Measurements from ENCODE around the gene GPR65. TPM values are rescaled to one million over a fixed set of nuclear protein-coding genes. Genes with fewer than 3 reads are reported as not detected.
"Not testable (repeated sequence)": the region's sequence is repeated elsewhere in the genome, so short reads cannot be mapped to it uniquely, and the experiment has no call there.

The GPR65 gene
- total and polyA plus RNA-seq, 9 of the 15 experiments (the other 6 are each of a cell fraction or from before 2014, with no cell fraction given): 0.03 to 0.11 (median 0.04) TPM; not detected in 6

DNA sequence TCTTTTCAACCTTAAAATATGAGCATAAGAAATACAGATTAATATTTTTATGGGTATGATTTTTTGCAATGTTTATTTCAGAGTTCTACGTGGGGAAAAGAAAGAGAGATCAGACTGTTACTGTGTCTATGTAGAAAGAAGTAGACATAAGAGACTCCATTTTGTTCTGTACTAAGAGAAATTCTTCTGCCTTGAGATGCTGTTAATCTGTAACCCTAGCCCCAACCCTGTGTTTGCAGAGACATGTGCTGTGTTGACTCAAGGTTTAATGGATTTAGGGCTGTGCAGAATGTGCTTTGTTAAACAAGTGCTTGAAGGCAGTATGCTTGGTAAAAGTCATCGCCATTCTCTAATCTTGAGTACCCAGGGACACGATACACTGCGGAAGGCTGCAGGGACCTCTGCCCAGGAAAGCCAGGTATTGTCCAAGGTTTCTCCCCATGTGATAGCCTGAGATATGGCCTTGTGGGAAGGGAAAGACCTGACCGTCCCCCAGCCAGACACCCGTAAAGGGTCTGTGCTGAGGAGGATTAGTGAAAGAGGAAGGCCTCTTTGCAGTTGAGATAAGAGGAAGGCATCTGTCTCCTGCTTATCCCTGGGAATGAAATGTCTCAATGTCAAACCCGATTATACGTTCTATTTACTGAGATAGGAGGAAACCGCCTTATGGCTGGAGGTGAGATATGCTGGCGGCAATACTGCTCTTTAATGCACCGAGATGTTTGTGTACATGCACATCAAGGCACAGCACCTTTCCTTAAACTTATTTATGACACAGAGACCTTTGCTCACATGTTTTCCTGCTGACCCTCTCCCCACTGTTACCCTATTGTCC, 19.5 kb downstream of the GPR65 start (continued):
- TF ChIP-seq NCOR1 (IDR thresholded peaks at IDR 0.05) (peak; percentile 99), FOXA1 (IDR thresholded peaks at IDR 0.05; ENCODE audit: borderline replicate concordance) (peak; percentile 95), ZBTB17 (CRISPR knock-in tag; IDR thresholded peaks at IDR 0.05) (peak; percentile 82; the same call in 1 of the 2 replicates), ZNF395 (CRISPR knock-in tag; IDR thresholded peaks at IDR 0.05) (peak; percentile 83), BCL6 (CRISPR knock-in tag; IDR thresholded peaks at IDR 0.05) (peak; percentile 73; the same call in 1 of the 2 replicates), ZNF274 (IDR thresholded peaks at IDR 0.05; ENCODE audit: borderline replicate concordance, low read depth, low read length) (peak; percentile 63; the same call in 1 of the 2 replicates), PHB2 (IDR thresholded peaks at IDR 0.05; ENCODE audit: low read depth) (peak; percentile 96), TAL1 (IDR thresholded peaks at IDR 0.05) (peak; percentile 97), TARDBP (IDR thresholded peaks at IDR 0.05) (0 out of 2 replicates have a peak, but pooled peaks have one; percentile 68), CTBP1 (IDR thresholded peaks at IDR 0.05; ENCODE audit: borderline replicate concordance) (peak; percentile 82), ZNF41 (CRISPR knock-in tag; conservative IDR thresholded peaks at IDR 0.05) (peak; percentile 70; the same call in 1 of the 2 replicates), MEIS2 (IDR thresholded peaks at IDR 0.05; ENCODE audit: partially characterized antibody) (peak; percentile 74), L3MBTL2 (IDR thresholded peaks at IDR 0.05) (peak; percentile 25; the same call in 1 of the 2 replicates), CREM (IDR thresholded peaks at IDR 0.05; ENCODE audit: low read depth) (0 out of 2 replicates have a peak, but pooled peaks have one; percentile 21), MTA1 (IDR thresholded peaks at IDR 0.05; ENCODE audit: borderline replicate concordance) (peak; percentile 68; the same call in 1 of the 2 replicates), CHAMP1 (IDR thresholded peaks at IDR 0.05) (peak; percentile 63), HDAC2 (IDR thresholded peaks at IDR 0.05) (peak; percentile 77), GTF2A2 (tag; IDR thresholded peaks at IDR 0.05) (peak; percentile 44; the same call in 1 of the 2 replicates), SPI1 (IDR thresholded peaks at IDR 0.05; ENCODE audit: borderline replicate concordance, low read depth, low read length) (peak; percentile 23; the same call in 1 of the 2 replicates), SMARCC2 (IDR thresholded peaks at IDR 0.05; ENCODE audit: low read depth) (peak; percentile 67; the same call in 1 of the 2 replicates), PYGO2 (tag; IDR thresholded peaks at IDR 0.05) (peak; percentile 68; the same call in 1 of the 2 replicates), NR2C2 (tag; IDR thresholded peaks at IDR 0.05) (0 out of 2 replicates have a peak, but pooled peaks have one; percentile 10)
- TF ChIP-seq, protein P1, sequence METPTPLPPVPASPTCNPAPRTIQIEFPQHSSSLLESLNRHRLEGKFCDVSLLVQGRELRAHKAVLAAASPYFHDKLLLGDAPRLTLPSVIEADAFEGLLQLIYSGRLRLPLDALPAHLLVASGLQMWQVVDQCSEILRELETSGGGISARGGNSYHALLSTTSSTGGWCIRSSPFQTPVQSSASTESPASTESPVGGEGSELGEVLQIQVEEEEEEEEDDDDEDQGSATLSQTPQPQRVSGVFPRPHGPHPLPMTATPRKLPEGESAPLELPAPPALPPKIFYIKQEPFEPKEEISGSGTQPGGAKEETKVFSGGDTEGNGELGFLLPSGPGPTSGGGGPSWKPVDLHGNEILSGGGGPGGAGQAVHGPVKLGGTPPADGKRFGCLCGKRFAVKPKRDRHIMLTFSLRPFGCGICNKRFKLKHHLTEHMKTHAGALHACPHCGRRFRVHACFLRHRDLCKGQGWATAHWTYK (CRISPR knock-in tag; IDR thresholded peaks at IDR 0.05): peak; percentile 79
- TF ChIP-seq, protein P2, sequence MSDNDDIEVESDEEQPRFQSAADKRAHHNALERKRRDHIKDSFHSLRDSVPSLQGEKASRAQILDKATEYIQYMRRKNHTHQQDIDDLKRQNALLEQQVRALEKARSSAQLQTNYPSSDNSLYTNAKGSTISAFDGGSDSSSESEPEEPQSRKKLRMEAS (CRISPR knock-in tag; IDR thresholded peaks at IDR 0.05): peak; percentile 67
- not testable (repeated sequence) for TF ChIP-seq NR2C2 (CRISPR knock-in tag; IDR thresholded peaks at IDR 0.05)

Data from K562 (cell line).